GM19239 (cell line): ENCODE data around the gene SERPINA12.
A peak's percentile ranks its signal among the peaks of the same experiment; 100 is the strongest.

Source experiments
- DNase-seq: peaks from one replicate; pipeline ENCODE4 v3.0.0; 2011; ENCODE audit warnings: low spot score; ENCODE audit not compliant: insufficient read length
- FAIRE-seq: peaks from 2 replicates; lab custom pipeline; 2011; peaks lifted over from hg19 to GRCh38; lab: Jason Lieb, UNC

Gene SERPINA12, protein sequence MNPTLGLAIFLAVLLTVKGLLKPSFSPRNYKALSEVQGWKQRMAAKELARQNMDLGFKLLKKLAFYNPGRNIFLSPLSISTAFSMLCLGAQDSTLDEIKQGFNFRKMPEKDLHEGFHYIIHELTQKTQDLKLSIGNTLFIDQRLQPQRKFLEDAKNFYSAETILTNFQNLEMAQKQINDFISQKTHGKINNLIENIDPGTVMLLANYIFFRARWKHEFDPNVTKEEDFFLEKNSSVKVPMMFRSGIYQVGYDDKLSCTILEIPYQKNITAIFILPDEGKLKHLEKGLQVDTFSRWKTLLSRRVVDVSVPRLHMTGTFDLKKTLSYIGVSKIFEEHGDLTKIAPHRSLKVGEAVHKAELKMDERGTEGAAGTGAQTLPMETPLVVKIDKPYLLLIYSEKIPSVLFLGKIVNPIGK

DNA sequence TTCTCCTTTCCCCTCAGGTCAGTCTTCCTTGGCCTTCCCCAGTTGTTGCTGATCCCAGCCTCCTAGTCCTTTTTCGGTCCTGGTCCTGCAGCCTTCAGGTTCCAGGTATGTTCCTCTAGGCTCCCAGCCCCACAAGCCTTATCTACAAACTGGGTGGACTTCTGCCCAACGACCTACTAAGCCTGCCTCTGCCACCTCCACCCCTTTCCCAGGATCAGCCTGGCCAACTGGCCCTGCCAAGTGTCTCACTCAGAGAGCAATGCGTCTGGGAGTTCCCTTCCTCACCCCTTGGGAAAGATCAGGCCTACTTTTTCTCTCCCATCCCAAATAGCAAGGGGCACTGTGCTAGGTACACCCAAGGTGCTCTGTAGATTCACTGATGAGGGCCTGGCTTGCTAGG lies at the start of gene SERPINA12:
Gene SERPINA12, minus strand, starts transcription at position 114 of the 400 bp plus-strand sequence. CDS start 11,072 bp downstream, outside the sequence.
- no peak for FAIRE-seq
- no peak for DNase-seq

DNA sequence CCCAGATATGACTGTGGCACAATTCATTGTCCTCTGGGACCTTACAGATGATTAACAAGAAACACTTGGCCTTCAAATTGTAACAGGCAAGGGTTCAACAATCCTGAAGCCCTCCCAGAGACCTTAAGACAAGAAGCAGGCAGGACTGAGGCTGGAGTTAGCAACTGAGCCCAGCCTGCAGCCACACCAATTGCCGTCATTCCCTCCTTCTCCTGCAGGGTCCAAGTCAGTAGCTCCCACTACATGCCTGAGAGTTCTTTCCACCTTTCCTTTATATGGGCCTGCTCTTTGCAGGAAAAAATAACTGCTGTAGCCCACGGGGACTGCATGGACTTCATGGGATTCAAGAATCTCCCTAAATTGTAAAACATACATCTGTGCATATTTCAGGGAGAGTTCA lies 49.6 kb upstream of the SERPINA12 start:
- DNase-seq (no peak), FAIRE-seq (no peak)

DNA sequence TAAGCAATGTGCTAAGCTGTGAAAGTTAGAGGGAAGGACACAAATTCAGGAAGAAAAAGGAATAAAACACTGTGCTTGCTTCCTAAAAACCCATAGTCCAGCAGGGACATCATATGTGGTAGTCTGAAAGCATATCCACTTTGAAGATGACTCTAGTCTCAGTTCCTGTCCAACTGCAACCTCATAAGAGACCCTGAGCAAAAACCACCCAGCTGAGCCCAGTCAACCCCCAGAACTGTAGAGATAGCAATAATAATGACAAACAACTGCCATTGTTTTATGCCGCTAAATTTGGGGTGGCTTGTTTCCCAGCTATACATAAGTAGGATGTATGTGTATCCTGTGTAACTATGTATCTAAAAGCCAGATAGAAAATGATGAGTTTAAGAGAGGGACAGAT lies 48.1 kb upstream of the SERPINA12 start:
- FAIRE-seq = no peak

GRCh38 chr14:94555991-94556390 lies 46.7 kb upstream of the SERPINA12 start:
- FAIRE-seq = no peak

More for the DNA sequence above, 48.1 kb upstream of the SERPINA12 start:
- DNase-seq = no peak

GRCh38 chr14:94550041-94550440 lies 40.8 kb upstream of the SERPINA12 start:
- DNase-seq (no peak), FAIRE-seq (no peak)

More at GRCh38 chr14:94555991-94556390, 46.7 kb upstream of the SERPINA12 start:
- DNase-seq = no peak

DNA sequence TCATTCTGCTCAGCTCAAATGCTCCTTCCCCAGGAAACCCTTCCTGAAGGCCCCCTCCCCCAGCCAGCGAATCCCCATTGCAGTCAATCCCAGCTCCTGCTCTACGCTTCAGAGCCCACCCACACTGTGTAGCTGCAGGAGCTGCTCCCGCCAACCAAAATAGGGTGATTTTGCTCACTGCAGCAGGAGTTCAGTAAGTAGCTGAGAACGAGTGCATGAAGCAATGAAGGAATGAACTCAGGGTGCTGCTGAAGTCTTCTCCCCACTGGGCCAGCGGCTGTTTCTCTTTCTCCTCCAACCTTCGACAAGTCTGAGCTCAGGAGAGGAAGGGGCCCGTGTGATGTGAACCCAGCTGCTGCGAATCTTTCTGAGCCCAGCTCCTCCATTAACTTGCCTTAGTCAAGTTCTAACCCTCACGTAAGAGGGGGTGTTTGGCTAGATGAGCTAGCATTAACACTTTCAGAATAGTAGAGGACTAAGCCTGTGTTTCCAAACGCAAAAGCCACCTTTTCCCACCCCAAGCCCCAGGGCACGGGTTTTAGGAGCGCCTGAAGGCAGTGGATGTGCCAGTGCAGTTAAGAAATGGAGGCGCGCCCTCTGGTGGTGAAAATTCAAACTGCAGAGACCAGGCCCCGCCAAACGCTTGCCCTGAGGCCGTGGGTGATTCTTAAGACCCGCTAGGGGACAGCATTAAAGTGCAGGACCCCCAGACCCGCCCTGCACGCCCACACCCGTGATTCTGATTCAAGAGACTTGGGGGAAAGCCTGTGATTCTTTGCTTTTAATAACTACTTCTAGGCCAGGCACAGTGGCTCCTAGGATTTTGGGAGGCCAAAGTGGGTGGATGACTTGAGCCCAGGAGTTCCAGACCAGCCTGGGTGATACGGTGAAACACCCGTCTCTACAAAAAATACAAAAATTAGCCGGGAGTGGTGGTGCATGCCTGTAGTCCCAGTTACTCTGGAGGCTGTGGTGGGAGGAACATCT lies 40.0 kb upstream of the SERPINA12 start:
- DNase-seq = peak; percentile 40
- FAIRE-seq = peak; percentile 47

DNA sequence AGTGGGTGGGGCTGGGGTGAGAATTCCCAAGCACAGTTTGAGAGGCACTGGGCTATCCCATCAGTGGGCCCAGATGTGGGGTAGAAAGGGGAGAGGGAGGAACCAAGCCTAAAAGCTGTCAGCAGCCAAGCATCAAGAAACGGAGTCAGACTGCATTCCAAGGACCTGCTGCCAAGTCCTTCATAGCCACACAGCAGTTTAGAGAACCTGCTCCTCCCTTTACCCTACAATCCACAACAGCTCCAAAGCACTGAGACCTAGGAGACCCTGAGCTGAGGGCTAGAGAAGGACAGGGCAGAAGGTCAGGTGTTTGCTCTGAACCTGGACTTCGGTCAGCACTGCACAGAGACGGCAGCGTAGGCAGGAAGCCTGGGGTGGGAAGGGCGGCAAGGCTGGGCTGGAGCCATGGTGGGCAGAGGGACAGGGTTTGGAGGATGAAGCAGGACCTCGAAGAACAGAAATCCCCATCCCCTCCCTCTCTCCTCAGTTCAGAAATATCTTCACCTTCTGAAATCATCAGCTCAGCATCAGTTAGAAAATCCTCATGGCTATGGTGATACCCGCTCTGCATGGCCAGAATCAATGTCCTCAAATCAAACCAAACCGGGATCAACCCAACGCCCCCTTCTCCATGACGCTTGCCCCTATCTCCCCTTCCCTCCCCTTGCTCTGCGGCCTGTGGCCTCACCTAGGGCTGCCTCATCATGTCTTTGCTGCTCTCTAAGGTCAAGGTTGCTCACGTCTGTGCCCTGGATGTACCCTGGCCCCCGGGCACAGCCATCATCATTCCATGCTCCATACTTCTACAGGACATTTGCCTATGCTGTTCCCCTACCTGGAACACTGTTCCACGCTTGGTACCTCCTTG lies 39.1 kb upstream of the SERPINA12 start:
- no peak for FAIRE-seq
- DNase-seq = no peak

GRCh38 chr14:94547726-94548125 lies 38.5 kb upstream of the SERPINA12 start:
- DNase-seq (no peak), FAIRE-seq (no peak)

DNA sequence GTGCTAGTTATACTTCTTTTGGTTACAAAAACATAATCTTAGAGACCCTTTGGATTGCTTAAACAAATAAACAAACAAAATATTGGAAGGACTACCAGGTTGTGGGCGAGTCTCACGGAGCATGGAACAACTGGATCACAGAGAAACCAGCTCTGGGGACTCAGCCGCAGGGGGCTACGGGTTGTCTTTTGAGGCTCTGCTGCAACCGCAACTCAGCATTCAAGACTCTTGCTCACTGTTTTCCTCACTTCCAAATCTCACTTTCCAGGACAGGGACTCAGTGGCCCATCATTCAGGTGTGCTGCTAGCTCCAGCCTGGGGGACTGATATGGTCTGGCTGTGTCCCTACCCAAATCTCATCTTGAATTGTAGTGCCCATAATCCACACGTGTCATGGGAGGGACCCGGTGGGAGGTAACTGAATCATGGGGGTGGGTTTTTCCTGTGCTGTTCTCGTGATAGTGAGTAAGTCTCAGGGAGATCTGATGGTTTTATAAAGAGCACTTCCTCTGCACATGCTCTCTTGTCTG lies 37.9 kb upstream of the SERPINA12 start:
- no peak for FAIRE-seq
- DNase-seq = no peak

GRCh38 chr14:94545131-94545841 lies 36.0 kb upstream of the SERPINA12 start:
- no peak for FAIRE-seq
- DNase-seq = no peak

DNA sequence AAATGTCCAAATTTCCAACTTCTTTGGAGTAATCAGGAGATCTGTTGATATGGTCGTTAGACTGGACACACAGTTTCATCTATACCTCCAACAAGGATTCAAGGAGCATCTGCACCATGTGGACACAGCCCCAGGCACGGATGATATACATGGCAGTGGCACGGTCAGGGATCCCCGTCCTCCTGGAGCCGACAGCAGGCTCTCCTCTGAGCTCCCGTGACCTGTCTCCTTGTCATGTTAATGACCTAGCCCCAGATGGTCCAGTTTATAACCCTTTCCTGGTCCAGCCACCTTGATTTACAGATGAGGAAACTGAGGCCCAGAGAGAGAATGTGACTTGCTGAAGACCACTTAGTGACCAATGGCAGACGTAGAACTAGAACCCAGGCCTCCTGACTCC lies 35.5 kb upstream of the SERPINA12 start:
- no peak for FAIRE-seq
- no peak for DNase-seq

- FAIRE-seq (no peak), DNase-seq (no peak)
Measured at GRCh38 chr14:94543449-94544124, 34.3 kb upstream of the SERPINA12 start.

GRCh38 chr14:94542811-94543440 lies 33.7 kb upstream of the SERPINA12 start:
- FAIRE-seq (no peak), DNase-seq (no peak)

GRCh38 chr14:94542111-94542810 lies 33.0 kb upstream of the SERPINA12 start:
- DNase-seq (no peak), FAIRE-seq (no peak)

- no peak for DNase-seq
- no peak for FAIRE-seq
Measured at GRCh38 chr14:94541234-94541975, 32.1 kb upstream of the SERPINA12 start.

GRCh38 chr14:94540031-94540794 lies 30.9 kb upstream of the SERPINA12 start:
- FAIRE-seq (no peak), DNase-seq (no peak)
